Esophagus mucosa (tissue), 1 donor: ENCODE measurements around the gene MALAT1. TPM values are rescaled to one million over a fixed set of nuclear protein-coding genes. Genes with fewer than 3 reads are reported as not detected.
"Not testable (repeated sequence)": the region's sequence is repeated elsewhere in the genome, so short reads cannot be mapped to it uniquely, and the experiment has no call there.

Experiments used
- ATAC-seq: fragments of 200-7000 bp; cut with Tn5 transposase; one replicate; pipeline ENCODE4 v1.9.1; 2020
- total RNA-seq: library from RNA; stranded (reverse); gene quantifications from one replicate; pipeline ENCODE4 v1.2.4, GENCODE V29; 2023
- donor health status: DM: yes; HTN: yes; CAD: no.

The MALAT1 gene
- total RNA-seq, 1 donor from 2014 or later: 4,086 TPM

DNA sequence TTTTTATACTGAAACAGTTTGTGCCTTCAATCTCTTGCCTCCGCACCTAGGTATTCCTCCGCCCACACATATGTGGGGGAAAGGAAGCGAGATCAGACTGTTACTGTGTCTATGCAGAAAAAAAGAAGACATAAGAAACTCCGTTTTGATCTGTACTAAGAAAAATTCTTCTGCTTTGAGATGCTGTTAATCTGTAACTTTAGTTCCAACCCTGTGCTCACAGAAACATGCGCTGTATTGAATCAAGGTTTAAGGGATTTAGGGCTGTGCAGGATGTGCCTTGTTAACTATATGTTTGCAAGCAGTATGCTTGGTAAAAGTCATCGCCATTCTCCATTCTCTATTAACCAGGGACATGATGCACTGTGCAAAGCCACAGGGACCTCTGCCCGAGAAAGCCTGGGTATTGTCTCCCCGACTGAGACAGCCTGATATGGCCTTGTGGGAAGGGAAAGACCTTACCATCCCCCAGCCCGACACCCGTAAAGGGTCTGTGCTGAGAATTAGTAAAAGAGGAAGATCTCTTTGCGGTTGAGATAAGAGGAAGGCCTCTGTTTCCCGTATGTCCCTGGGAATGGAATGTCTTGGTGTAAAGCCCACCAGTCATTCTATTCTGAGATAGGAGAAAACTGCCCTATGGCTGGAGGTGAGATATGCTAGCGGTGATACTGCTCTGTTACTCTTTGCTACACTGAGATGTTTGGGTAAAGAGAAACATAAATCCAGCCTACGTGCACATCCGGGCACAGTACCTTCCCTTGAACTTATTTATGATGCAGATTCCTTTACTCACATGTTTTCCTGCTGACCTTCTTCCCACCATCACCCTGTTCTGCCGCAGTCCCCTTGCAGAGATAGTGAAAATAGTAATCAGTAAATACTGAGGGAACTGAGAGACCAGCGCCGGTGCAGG is 24.1 kb downstream of the MALAT1 start:
- ATAC-seq: not testable (repeated sequence)

DNA sequence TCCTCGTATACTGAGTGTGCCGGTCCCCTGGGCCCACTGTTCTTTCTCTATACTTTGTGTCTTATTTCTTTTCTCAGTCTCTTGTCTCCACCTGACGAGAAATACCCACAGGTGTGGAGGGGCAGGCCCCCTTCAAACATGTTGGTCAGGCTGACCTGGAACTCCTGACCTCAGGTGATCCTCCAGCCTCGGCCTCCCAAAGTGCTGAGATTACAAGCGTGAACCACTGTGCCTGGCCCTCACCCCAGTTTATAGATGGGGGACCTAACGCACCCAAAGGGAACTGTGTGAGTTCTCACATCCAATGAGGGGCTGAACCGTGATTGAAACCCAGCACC is 24.8 kb downstream of the MALAT1 start:
- not testable (repeated sequence) for ATAC-seq

DNA sequence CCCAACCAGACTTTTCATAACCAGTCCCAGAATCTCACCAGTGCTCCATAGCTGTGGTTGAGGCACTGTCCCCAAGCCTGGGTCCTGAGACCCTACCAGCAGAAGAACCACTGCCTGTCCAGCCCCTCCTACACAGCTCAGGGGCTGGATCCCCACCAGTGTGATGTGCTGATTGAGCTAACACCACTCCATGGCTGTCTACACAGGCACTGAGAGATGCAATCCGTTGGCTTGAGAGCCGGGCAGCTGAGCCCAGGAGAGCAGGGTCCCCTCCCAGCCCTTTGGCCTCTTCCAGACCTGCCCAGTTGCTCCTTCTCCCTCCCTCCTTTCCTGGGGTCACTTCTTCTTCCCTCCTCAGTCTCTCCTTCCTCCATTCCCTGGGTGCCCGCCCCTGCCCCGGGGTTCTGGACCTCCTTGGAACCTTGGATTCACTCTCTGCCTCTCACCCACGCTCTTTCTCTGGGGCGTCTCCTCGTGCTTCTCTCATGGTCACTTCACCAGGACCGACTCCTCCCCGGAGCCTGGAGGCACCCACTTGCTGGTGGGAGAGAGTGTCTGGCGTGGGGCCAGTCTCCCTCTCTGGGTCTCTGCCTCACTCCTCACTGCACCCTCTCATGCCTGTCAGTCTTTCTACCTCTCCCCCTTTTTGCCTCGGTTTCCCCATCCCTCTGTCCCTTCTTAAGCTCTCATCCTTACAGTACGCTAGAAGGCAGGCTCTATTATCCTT is 25.3 kb downstream of the MALAT1 start:
- peak; percentile 16 for ATAC-seq

DNA sequence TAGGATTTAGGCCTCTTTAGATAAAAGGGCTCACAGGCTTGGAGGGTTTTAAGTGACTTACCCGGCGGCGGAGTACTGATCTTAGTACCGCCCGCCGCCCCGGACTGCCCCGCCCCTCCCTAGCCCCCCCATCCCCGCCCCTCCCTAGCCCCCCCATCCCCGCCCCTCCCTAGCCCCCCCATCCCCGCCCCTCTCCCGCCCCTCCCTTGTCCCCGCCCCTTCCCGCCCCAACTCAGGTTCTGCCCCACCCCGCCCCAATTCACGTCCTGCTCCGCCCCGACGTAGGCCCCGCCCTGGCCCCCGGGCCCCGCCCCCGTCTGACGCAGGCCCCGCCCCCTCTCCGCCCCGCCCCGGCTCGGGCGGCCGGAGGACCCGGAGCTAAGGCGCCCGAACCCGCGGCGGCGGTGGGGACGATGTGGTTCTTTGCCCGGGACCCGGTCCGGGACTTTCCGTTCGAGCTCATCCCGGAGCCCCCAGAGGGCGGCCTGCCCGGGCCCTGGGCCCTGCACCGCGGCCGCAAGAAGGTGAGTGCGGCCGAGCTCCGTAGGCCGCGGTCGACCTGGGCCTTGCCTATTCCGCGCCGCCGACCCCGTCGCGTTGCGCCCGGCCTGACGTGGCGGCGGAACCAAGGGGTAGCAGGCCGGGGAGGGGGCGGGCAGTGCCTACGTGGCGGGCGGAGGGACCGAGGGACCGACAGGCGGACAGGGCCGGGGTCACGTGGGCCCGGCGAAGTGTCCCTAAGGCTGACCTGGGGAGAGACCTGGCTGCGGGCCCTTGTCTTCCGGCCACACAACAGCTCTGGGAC is 26.1 kb downstream of the MALAT1 start, which contains the start of gene SCYL1:
Gene SCYL1, plus strand, starts transcription at position 343 of the 805 bp plus-strand sequence. Its CDS starts 71 bp downstream, at position 414.
- peak; percentile 94 for ATAC-seq

DNA sequence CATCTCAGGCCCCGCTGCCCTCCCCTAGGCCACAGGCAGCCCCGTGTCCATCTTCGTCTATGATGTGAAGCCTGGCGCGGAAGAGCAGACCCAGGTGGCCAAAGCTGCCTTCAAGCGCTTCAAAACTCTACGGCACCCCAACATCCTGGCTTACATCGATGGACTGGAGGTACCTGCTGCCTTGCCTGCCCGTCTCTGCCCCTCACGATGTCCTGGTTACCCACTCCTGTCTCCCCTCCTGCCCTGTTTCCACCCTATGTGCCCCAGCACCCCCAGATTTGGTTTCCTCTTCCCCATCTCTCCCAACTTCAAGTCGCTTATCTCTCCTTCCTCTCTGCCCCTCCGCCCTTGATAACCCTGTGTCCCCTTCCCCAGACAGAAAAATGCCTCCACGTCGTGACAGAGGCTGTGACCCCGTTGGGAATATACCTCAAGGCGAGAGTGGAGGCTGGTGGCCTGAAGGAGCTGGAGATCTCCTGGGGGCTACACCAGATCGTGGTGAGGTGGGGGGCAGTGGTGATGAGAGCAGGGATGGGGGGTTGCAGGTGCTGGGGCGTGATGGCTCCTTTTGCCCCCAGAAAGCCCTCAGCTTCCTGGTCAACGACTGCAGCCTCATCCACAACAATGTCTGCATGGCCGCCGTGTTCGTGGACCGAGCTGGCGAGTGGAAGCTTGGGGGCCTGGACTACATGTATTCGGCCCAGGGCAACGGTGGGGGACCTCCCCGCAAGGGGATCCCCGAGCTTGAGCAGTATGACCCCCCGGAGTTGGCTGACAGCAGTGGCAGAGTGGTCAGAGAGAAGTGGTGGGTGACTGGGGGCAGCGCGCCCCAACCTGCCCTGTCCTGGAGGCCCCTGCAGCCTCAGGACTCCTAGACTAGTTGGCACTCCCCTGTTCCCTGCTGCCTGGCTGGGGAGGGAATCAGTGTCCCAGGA is 27.0 kb downstream of the MALAT1 start:
- ATAC-seq: no peak

DNA sequence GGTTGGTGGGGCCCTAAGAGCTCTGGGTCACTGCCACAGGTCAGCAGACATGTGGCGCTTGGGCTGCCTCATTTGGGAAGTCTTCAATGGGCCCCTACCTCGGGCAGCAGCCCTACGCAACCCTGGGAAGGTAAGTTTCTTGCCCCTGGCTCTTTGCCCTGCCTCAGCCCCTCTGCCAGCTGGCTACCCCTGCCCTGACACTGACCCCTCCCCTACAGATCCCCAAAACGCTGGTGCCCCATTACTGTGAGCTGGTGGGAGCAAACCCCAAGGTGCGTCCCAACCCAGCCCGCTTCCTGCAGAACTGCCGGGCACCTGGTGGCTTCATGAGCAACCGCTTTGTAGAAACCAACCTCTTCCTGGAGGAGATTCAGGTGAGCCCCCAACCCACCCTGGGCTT is 27.9 kb downstream of the MALAT1 start:
- ATAC-seq: no peak

DNA sequence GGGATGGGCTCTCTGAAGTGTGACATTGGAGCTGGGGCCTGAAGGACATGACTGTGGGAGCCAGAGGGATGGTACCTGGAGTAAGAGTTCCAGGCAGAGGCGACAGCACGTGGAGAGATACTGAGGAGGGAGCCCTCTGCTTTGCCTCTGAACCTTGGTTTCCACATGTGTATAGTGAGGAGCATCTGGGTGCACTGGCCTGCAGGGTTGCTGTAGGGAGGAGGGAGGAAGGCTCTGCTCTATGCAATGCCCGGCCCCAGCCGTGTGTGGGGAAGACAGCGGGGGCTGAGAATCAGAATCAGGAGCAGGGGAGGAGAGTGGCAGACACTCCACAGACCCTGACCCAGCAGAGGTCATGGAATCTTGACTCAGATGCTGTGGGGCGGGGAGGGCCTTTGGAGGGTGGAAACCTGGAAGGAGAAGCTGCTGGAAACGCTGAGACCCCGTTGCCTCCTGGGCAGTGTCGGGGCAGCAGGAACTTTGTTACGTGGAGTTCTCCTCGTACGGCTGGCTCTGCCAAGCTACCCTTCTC is 30.0 kb downstream of the MALAT1 start:
- no peak for ATAC-seq

DNA sequence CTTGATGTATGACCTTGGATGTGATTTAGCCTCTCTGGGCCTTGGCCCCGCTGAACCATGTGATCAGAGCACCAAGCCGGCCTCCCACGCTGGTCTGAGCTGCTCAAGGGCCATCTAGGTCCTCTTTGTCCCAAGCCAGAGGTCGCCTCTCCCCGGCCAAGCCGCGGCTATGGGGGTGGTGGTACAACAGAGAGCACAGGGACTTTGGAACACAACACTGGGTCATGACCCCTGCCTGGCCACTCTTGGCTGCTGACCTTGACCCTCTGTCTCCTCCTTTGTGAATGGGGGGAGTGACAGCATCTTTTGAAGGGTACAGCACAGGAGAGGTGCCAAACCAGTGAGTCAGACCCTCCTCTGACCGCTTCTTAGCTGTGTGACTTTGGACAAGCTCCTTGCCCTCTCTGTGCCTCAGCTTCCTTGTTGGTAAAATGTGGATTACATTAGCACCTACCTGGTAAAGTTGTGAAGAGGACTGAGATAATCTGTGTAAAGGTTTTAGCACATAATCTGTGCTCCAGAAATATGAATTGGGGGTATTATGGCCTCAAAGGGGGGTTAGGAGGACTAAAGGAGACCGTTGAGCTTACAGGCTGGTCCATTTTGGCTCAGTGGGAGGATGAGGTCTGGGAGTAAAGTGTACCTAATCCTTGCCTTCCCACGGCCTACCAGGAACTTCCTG is 30.8 kb downstream of the MALAT1 start:
- ATAC-seq: no peak

DNA sequence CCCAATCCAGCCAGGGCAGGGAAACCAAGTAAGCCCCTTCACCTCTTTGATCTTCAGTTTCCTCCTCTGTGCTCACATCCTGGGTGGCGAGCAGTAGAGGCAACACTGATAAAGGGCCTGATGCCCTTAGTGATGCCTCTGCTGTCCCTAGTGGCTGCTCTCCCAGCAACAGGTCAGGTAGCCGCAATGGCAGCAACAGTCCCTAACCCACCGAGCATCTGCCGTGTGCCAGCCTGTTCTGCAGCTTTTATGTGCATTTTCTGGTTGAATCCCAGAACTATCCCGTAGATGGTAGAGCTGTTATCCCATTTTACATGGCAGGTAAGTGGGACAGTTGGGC is 31.3 kb downstream of the MALAT1 start:
- ATAC-seq: no peak

DNA sequence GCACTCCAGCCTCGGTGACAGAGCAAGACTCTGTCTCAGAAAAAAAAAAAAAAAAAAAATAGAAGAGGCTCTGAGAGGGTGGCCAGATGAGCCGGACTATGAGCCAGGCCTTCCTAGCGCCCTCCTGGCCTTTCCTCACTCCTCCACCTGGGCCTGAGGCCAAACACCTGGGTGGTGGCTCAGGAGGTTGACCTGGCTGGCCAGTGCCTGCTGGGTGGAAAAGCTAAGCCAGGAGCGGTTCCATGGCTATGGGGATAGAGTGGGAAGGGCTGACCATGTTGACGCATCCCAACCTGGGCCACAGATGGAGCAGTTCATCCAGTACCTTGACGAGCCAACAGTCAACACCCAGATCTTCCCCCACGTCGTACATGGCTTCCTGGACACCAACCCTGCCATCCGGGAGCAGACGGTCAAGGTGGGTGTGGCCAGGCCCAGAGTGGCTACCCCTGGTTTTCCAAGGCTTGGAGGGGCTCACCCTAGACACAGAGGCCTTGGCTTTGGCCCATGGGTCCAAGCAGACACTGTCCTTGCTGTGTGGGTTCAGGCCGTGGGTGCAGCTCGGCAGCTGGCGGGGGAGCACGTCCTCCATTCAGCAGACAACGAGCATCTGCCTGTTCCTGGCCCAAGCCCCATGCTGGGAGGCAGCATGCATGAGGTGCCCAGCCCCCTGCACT is 33.7 kb downstream of the MALAT1 start:
- no peak for ATAC-seq

DNA sequence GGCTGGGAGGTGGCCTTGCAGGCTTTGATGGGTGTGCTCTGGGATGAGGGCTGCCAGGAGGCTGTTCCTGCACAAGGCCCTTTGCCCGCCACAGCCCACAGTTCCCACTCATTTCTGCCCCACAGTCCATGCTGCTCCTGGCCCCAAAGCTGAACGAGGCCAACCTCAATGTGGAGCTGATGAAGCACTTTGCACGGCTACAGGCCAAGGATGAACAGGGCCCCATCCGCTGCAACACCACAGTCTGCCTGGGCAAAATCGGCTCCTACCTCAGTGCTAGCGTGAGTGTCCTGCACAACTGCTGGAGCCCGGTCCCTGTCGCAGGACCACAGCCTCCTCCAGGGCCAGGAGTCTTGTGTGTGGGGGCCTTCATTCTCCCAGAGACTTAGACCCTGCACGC is 36.3 kb downstream of the MALAT1 start:
- no peak for ATAC-seq

DNA sequence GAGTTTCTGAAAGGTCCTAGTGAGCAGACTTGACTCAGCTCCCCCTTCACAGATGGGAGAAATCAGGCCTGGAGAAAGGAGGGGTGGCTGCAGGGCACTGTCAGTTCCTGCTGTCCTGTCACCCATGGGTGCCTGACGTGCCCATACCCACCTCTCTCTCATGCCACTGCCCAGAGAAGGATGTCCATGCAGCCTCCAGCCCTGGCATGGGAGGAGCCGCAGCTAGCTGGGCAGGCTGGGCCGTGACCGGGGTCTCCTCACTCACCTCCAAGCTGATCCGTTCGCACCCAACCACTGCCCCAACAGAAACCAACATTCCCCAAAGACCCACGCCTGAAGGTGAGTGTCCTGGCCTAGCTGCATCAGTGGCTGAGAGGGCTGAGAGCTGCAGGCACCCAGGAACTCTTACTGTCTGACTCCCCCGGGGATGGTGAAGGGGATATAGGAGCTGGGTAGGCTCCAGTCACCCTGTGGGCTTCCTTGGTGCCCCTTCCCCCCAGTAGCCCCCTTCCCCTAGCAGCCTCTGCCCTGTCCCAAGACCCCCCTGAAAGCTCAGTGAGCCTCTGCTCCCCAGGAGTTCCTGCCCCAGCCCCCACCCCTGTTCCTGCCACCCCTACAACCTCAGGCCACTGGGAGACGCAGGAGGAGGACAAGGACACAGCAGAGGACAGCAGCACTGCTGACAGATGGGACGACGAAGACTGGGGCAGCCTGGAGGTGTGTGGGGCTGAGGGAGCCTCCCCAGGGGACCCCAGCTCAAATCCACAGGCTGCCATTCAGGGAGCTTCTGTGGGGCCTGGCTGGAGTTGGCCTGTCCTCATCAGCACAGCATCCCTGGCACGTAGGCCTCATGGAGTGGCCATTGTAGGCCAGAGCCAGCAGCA is 37.8 kb downstream of the MALAT1 start:
- no peak for ATAC-seq

DNA sequence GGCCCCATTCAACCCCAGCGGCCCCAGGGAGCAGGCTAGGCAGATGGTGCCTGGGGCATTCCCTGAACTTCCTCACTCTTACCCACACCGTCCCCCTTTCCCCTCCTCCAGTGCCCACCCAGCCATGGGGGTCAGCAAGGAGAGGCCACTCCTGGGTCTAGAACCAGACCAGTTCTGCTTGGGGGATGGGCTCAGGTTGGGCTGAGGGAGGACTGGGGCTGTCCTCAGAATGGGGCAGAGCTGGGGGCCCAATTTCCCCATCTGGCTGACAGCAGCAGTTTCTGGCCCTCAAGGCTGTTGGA is 38.4 kb downstream of the MALAT1 start:
- no peak for ATAC-seq

DNA sequence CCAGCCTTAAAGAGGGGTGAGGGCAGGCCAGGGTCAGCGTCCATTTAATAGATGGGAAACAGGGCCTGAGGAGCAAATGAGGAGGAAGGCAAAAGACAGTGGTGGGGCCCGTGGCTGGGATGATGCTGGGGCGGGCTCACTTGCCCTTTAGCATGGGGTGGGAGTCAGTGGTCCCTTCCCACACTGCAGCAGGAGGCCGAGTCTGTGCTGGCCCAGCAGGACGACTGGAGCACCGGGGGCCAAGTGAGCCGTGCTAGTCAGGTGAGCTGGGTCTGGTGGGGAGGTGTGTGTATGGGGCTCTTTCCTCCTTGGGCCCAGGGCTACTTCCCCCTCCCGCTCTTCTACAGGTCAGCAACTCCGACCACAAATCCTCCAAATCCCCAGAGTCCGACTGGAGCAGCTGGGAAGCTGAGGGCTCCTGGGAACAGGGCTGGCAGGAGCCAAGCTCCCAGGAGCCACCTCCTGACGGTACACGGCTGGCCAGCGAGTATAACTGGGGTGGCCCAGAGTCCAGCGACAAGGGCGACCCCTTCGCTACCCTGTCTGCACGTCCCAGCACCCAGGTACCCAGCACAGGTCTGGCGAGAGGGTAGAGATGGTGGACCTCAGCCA is 38.9 kb downstream of the MALAT1 start:
- no peak for ATAC-seq

DNA sequence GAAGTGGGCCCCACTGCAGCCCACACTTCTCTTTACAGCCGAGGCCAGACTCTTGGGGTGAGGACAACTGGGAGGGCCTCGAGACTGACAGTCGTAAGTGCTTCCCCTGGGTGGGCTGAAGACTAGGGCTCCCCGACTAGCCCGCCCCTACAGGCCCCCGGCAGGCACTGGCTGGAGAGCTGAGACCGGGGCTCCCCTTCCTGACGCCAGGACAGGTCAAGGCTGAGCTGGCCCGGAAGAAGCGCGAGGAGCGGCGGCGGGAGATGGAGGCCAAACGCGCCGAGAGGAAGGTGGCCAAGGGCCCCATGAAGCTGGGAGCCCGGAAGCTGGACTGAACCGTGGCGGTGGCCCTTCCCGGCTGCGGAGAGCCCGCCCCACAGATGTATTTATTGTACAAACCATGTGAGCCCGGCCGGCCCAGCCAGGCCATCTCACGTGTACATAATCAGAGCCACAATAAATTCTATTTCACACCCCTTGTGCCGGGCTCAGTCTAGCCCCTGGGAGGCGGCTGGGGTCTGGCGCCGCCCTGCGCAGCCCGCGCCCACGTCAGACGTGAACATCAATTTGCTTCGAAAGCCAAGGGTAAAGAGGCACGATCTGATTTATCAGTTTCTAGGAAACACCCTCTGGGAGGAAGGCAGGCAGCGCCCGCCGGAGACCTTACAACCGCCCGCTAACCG is 39.5 kb downstream of the MALAT1 start:
- ATAC-seq: no peak

DNA sequence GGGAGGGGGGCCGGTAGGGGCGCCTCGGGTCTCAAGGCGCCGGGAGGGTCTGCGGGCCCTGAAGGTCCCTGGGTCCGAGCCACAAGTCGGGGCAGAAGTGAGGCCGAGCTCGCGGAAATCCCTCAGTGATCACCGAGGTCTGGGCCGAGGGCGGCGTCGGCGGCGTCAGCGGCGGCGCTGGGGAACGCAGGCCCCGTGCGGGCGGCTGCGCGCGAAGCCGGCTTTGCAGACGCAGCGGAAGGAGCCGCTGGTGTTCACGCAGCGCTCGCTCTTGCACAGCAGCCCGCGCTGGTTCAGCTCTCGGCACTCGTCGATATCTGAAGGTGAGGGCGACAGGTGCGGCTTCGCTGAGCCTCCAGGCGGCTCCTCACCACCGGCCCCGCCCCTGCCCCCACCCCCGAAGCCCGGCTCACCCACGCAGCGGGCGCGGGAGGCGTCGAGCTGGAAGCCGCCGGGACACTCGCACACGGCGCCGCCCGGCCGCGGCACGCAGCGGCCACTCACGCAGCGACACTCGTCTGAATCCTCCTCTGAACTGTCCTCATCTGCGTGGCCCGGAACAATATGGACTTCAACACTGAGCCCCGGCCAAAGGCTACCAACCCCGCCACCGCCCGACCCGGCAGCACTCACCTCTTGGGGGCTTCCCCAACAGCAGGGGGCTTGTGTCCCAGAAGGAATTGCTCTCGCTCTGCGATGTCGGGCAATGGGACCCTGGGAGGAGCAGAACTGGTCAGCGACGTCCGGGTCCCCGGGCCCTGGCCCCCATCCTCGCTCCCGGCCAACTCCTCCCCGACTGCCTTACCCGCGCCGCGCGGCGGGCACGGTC is 40.3 kb downstream of the MALAT1 start:
- no peak for ATAC-seq

DNA sequence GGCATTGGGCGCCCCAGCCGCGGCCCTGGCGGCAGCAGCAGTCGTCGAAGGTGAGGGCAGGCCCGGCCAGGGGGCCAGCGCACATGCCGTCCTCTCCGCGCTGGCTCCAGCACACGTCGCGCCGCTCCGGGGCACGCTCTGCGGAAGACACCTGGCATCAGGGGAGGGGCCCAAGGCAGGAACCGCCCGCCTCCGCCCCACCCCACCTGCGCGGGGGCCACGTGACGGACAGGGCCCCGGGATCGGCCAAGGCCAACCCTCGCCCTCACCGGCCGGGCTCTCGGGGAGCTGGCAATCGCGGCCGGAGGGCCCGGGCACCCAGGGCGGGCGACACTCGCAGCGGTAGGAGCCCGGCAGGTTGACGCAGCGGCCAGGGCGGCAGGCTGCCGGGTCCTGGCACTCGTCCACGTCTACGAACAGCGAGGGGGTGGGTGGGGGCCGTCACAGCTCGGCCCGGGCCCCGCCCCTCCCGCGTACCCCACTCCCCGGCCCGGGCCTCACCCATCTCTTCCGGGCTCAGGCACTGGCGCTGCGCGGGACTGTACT is 41.0 kb downstream of the MALAT1 start:
- peak; percentile 72 for ATAC-seq
